PFSK-1 (cell line): Measurements from ENCODE around the gene BPI.

Source experiments
- FOXP2 ChIP-seq: optimal IDR thresholded peaks from 2 replicates; pipeline ENCODE3; 2011; ENCODE audit warnings: borderline replicate concordance, control low read depth, inconsistent platforms; ENCODE audit not compliant: insufficient read depth; ENCODE audit errors: extremely low read length, extremely low read depth
- POLR2AphosphoS5 ChIP-seq: IDR thresholded peaks from 2 replicates; pipeline ENCODE4 v1.6.1; 2012; ENCODE audit warnings: low read depth, mild to moderate bottlenecking, control low read depth, low read length, moderate library complexity
- REST ChIP-seq, 2 experiments: IDR thresholded peaks; 2 replicates each; pipeline versions ENCODE4 v1.6.1 to v1.8.0; 2011 to 2012; ENCODE audit warnings: low read depth in 2 of 2, low read length in 2 of 2, control low read depth in 1 of 2, inconsistent platforms in 1 of 2, mild to moderate bottlenecking in 1 of 2, moderate library complexity in 1 of 2; ENCODE audit not compliant: insufficient read depth in 1 of 2
- SIN3A ChIP-seq: IDR thresholded peaks from 2 replicates; pipeline ENCODE4 v1.6.1; 2012; ENCODE audit warnings: mild to moderate bottlenecking, low read length, moderate library complexity, borderline replicate concordance; ENCODE audit not compliant: insufficient read depth
- TAF1 ChIP-seq: IDR thresholded peaks from 2 replicates; pipeline ENCODE4 v1.6.1; 2012; ENCODE audit warnings: low read length, control low read depth, borderline replicate concordance; ENCODE audit not compliant: insufficient read depth

Gene BPI

GRCh38 chr20:38306379-38306778 is 2.4 kb downstream of the BPI start:
- TF ChIP-seq POLR2AphosphoS5, result 0 out of 2 replicates have a peak, but pooled peaks have one; percentile 28
- TF ChIP-seq REST (IDR thresholded peaks at IDR 0.05; ENCODE audit: insufficient read depth in 1 of 2, low read depth in 2 of 2, low read length in 2 of 2), result no peak
- TF ChIP-seq FOXP2, result no peak

- TF ChIP-seq REST (IDR thresholded peaks at IDR 0.05; ENCODE audit: insufficient read depth in 1 of 2, low read depth in 2 of 2, low read length in 2 of 2) (no peak), FOXP2 (no peak), POLR2AphosphoS5 (no peak; the same call in 1 of the 2 replicates), TAF1 (no peak), SIN3A (no peak)
Observed at GRCh38 chr20:38307371-38308046, 3.6 kb downstream of the BPI start.

GRCh38 chr20:38308047-38308438 is 4.1 kb downstream of the BPI start:
- no peak for TF ChIP-seq TAF1
- no peak for TF ChIP-seq FOXP2
- no peak for TF ChIP-seq SIN3A
- no peak for TF ChIP-seq POLR2AphosphoS5
- no peak for TF ChIP-seq REST (IDR thresholded peaks at IDR 0.05; ENCODE audit: insufficient read depth in 1 of 2, low read depth in 2 of 2, low read length in 2 of 2)

GRCh38 chr20:38308447-38308846 is 4.5 kb downstream of the BPI start:
- TF ChIP-seq FOXP2, result no peak
- no peak for TF ChIP-seq REST (IDR thresholded peaks at IDR 0.05; ENCODE audit: insufficient read depth in 1 of 2, low read depth in 2 of 2, low read length in 2 of 2)
- no peak for TF ChIP-seq POLR2AphosphoS5
- no peak for TF ChIP-seq SIN3A
- TF ChIP-seq TAF1, result no peak
